LNCaP clone FGC (cell line): Measurements from ENCODE around the gene ANGPTL2.

ENCODE experiments used
- DNase-seq: peaks from one replicate; pipeline ENCODE4 v3.0.0-alpha.2; 2011; ENCODE audit warnings: low read depth
- H3K4me3 ChIP-seq: 2 replicates; pipeline ENCODE4 v1.5.1; 2011; ENCODE audit warnings: mild to moderate bottlenecking, low read depth, low read length, control low read depth
- TF ChIP-seq, protein P1 (sequence below): IDR thresholded peaks from 2 replicates; pipeline ENCODE4 v1.5.1; 2012; ENCODE audit warnings: mild to moderate bottlenecking; ENCODE audit not compliant: control insufficient read depth, insufficient read depth; ENCODE audit errors: extremely low read depth

Gene ANGPTL2

GRCh38 chr9:127166651-127167524 lies 44.5 kb upstream of the ANGPTL2 start:
- TF ChIP-seq, protein P1, sequence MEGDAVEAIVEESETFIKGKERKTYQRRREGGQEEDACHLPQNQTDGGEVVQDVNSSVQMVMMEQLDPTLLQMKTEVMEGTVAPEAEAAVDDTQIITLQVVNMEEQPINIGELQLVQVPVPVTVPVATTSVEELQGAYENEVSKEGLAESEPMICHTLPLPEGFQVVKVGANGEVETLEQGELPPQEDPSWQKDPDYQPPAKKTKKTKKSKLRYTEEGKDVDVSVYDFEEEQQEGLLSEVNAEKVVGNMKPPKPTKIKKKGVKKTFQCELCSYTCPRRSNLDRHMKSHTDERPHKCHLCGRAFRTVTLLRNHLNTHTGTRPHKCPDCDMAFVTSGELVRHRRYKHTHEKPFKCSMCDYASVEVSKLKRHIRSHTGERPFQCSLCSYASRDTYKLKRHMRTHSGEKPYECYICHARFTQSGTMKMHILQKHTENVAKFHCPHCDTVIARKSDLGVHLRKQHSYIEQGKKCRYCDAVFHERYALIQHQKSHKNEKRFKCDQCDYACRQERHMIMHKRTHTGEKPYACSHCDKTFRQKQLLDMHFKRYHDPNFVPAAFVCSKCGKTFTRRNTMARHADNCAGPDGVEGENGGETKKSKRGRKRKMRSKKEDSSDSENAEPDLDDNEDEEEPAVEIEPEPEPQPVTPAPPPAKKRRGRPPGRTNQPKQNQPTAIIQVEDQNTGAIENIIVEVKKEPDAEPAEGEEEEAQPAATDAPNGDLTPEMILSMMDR = no peak
- DNase-seq = no peak
- H3K4me3 ChIP-seq = no peak overlapping the region

DNA sequence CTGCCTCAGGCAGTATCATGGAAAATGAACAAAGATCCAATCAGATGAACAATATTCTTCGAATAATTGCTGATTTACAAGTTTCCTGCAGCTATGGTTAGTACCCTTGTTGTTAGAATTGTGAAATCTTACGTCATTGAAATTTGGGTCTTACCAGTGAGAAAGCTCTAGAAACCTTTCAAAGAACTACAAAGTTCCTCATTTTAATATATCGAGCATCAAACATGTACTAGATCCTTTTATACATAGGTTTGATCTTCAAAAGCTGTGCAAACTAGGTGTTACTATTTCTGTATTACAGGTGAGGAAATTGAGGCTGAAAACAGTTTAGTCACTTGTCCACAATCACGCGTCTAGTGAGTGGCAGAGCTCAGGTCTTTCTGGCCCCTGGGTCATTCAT lies 43.7 kb upstream of the ANGPTL2 start:
- H3K4me3 ChIP-seq = no peak overlapping the region
- TF ChIP-seq, protein P1 = no peak
- DNase-seq = no peak

- H3K4me3 ChIP-seq = no peak overlapping the region
- TF ChIP-seq, protein P1 = no peak
- DNase-seq = no peak
Measured at GRCh38 chr9:127165116-127165515, 42.7 kb upstream of the ANGPTL2 start.

- TF ChIP-seq, protein P1 = no peak
- H3K4me3 ChIP-seq = no peak overlapping the region
- no peak for DNase-seq
Measured at GRCh38 chr9:127163409-127163808, 41.0 kb upstream of the ANGPTL2 start.

DNA sequence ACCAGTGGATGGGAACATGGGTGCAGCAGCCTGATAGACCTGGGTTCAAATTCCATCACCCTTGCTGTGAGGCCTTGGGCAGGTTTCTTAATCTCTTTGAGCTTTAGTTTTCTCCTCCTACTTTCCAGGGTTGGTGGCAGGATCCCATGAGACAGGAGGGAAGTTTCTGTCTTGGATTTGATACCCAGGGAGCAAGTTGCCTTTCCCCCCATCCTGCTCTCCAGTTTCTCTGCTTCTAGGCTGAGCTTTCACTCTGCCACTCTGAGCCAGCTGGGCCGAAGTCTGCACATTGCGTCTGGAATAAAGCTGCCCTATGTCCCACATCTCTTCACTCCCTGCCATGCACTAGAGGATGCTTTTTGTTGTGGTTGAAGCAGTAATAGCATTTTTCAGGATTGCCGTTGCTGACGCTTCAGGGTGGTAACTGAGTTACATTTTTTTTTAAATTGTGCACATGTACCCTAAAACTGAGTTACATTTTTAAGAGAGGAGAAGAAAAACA lies 40.5 kb upstream of the ANGPTL2 start:
- no peak for DNase-seq
- TF ChIP-seq, protein P1 = no peak

GRCh38 chr9:127162046-127162863 lies 39.8 kb upstream of the ANGPTL2 start:
- TF ChIP-seq, protein P1 = no peak
- no peak overlapping the region for H3K4me3 ChIP-seq
- DNase-seq = no peak

More for the DNA sequence above, 40.5 kb upstream of the ANGPTL2 start:
- H3K4me3 ChIP-seq = no peak overlapping the region
